ENCODE results near the gene CMTR2.
"Not testable (repeated sequence)": the region's sequence is repeated elsewhere in the genome, so short reads cannot be mapped to it uniquely, and the experiment has no call there.

CMTR2 gene

DNA sequence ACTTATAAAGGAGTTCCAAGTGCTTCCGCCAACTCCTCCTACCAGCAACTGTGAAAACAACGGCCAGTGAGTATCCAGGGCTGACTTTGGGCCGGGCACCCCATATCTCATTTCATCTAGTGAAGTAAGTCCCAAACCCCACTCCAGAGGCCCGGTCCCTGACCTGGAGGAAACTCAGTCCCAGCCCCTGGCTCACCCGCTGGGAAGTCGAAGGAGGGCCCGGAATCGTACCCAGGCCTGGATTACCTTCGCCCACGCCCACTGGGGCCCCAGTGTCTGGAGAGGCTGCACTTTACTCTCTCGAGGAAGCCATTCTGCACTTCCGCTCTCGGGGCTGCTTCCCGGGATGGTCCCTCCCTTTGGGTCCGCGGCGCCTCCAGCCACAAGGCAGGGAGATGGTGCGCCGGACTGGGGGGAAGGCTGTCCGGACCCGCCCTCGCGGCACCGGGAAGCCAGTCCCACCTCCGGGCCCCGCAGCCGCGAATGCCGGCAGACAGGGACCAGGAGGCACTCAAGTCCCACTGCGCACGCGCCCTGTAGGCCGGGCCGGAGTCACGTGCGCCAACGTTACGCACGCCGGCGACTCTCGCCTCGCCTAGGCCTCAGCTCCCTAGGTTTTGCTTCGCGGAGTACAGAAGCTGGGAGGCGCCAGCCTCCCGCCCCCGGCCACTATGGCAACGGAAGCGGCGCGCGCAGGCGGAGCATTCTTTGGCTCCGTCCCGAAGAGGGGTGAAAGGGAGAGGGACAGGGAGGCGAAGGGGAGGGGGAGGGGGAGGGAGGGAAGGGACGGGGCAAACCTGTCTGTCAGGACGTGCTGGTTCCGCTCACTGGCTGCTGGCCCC lies at the start of gene CMTR2:
Gene CMTR2, minus strand, starts transcription at position 513 of the 842 bp plus-strand sequence. CDS start 3,482 bp downstream, outside the sequence.
- peak; percentile 93 for DNase-seq

- DNase-seq: no peak
Measured at GRCh38 chr16:71338632-71339031, 49.4 kb upstream of the CMTR2 start.

DNA sequence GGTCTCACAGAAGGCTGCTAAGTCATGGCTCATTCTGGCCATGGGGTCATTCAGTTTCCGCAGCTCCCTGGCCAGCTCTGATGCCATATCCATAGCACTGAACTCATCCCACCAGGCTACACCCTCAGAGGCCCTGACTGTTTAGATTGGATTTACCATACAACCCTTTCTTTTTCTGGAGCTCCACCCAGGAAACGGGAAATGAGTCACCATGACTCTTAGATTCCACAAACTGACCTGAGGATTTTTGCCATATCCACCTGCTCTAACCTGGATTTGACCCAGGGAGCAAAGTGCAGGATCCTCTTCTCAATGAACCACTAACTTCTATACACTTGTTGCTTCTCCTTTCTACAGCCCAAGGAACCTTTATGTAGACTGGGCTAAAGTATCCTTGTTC lies 49.0 kb upstream of the CMTR2 start:
- DNase-seq: no peak

DNA sequence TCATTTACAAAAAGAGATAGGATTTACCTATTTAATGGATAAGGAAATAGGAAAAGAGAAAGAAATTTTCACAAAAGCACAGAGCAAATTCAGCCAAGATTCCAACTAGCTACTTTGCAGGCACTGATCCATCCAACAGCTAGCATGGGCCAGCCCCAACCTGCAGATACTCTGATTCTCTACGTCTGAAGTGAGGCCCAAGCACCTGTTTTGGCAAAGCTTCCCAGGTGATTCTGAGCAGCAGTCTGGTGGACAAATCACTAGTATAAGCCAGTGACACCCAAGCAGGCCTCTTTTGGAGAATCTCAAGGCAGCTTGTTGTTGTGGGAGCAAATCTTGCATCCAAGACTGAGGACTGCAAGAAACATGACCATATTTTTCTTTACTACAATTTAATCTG lies 48.4 kb upstream of the CMTR2 start:
- no peak for DNase-seq

DNA sequence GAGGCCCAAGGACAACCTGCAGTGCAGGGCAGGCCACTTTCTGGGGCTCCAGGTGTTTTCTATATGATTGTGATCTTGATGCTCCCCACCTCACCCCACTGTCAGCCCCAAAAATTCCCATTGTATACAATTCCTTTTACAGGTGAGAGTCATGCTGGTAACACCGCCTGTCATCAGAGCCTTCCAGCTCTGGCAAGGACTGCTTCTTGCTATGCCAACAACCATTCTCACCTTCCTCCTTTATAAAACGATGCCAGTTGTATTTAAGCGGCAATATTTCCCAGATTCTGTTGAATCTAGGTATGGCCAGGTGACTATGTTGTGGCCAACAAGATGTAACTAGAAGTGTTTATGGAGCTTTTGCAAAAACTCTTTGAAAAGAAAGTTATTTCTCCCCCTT lies 38.9 kb upstream of the CMTR2 start:
- no peak for DNase-seq

DNA sequence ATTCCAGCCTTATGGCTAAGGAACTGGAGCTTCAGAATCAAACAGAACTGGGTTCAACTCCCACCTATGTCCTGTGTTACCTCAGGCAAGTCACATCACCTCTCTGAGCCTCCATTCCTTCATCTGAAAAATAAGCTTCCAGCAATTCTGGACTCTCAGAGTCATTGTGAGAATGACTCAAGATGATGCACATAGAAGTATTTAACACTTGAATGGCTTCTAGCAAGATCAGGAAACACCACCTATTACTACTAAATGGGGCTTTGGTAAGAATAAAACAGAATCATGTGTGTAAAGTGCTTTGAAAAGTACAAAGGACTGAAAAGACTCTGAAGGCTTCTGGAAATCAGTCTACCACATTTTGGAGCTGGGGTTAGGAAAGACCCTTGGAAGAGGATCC lies 38.5 kb upstream of the CMTR2 start:
- DNase-seq: no peak

GRCh38 chr16:71319999-71320398 lies 30.8 kb upstream of the CMTR2 start:
- DNase-seq: no peak

DNA sequence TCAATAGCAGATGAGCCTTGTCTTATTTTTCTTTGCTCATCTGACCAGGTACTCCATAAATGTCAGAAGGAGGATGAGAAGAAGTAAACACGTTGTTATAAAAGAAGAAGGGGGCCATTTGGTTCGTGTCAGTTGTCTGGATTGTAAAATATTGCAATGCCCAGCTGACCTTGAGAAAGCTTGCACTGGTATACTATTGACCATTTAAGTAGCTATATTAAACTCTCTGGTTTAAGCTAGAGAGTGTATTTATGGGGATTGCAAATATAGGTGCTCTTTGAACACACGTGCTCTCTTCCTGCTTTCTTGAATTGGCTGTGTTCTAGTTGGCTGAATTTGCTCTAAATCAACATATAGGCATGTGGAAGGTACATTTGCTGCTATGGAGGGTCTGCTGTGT lies 26.1 kb upstream of the CMTR2 start:
- no peak for DNase-seq

- DNase-seq: not testable (repeated sequence)
Measured at GRCh38 chr16:71313591-71313990, 24.4 kb upstream of the CMTR2 start.

DNA sequence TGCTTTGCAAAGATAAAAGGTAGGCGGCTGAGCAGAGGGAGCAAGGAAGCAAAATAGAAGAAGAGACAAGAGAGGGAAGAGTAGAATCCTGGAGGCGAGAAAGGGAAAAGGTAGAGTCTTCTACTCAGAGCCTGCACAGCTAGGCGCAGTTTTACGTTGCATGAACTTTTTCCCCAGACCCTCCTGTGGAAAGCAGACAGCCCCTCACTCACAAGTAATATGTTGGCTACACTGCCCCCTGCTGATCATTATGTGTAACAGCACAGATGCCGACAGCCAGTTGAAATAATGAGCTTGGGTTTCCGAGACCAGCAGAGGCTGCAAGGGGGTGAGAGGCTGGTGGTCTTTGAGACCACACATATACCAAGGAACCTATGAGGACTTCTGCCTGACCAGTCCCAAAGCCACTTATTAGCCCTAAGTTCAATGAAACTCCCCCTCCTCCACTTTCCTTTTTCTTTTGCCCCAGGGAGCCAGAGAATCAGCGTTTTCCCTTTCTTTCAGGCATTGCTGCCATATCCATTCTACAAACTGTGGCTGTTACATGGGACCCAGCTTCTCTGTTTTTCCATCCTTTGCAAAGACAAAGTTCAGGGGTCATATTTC lies 22.5 kb upstream of the CMTR2 start:
- DNase-seq: no peak

GRCh38 chr16:71303938-71304337 lies 14.7 kb upstream of the CMTR2 start:
- DNase-seq: no peak

DNA sequence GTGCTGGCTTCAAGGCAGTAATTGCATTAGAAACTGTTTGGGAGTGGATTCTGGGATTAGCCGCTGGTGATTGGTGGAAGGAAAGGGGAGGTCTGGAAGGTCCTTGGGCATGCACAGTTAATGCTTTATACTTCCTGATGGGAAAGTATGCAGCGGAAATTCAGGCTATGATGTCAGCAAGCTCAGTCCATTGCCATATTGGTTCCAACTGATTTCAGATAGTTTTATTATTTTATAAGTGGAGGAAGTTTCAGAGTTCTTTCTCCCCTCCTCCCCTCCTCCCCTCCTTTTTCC lies 8.1 kb upstream of the CMTR2 start:
- no peak for DNase-seq

- no peak for DNase-seq
Measured at GRCh38 chr16:71296584-71297340, 7.6 kb upstream of the CMTR2 start.

GRCh38 chr16:71295950-71296349 lies 6.7 kb upstream of the CMTR2 start:
- no peak for DNase-seq

GRCh38 chr16:71293919-71294318 lies 4.7 kb upstream of the CMTR2 start:
- DNase-seq: no peak

DNA sequence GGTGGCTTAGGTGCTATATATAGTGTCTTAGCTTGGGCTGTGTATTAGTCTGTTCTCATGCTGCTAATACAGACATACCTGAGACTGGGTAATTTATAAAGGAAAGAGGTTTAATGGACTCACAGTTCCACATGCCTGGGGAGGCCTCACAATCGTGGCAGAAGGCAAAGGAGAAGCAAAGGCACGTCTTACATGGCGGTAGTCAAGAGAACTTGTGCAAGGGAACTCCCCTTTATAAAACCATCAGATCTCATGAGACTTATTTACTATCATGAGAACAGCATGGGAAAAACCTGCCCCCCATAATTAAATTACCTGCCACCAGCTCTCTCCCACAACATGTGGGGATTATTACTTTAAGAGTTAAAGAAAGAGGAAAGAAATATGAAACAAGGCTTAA lies 2.9 kb upstream of the CMTR2 start:
- not testable (repeated sequence) for DNase-seq

DNA sequence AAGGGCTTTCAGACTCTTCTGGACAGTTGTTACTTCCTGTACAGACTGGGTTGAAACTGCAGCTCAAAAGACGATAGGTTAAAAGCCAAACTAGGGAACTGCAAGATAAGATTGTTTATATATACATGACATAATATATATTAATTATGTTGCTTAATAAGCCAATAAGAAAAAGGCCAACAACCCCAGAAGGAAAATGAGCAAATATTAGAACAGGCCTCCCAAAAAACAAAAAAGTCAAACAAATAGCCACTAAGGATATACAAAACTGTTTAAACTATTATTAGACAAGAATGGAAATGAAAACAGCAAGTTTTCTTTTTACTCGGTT lies 495 bp upstream of the CMTR2 start:
- DNase-seq: no peak

- no peak for DNase-seq
Measured at GRCh38 chr16:71288570-71288889, 672 bp downstream of the CMTR2 start.

DNA sequence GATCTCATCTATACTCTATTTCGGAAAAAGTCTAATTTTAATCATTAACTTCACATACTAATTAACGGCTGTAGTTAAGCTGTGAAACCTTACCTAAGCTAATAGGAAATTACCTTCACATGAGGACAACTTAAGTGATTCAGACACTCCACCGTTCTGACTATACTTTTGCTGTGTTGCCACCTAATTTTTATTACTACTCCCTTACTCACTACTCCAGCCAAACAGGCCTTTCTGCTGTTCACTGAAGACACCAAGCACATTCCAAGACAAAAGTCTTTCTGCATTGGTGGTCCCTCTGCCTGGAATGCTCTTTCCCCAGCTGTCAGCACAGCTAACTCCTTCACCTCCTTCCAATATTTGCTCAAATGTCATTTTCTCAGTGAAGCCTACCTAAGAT lies 1.3 kb downstream of the CMTR2 start:
- DNase-seq: no peak

- DNase-seq: no peak
Measured at GRCh38 chr16:71287454-71287853, 1.7 kb downstream of the CMTR2 start.

GRCh38 chr16:71283612-71284011 lies 5.6 kb downstream of the CMTR2 start:
- DNase-seq: no peak

GRCh38 chr16:71282943-71283342 lies 6.3 kb downstream of the CMTR2 start:
- DNase-seq: no peak

DNA sequence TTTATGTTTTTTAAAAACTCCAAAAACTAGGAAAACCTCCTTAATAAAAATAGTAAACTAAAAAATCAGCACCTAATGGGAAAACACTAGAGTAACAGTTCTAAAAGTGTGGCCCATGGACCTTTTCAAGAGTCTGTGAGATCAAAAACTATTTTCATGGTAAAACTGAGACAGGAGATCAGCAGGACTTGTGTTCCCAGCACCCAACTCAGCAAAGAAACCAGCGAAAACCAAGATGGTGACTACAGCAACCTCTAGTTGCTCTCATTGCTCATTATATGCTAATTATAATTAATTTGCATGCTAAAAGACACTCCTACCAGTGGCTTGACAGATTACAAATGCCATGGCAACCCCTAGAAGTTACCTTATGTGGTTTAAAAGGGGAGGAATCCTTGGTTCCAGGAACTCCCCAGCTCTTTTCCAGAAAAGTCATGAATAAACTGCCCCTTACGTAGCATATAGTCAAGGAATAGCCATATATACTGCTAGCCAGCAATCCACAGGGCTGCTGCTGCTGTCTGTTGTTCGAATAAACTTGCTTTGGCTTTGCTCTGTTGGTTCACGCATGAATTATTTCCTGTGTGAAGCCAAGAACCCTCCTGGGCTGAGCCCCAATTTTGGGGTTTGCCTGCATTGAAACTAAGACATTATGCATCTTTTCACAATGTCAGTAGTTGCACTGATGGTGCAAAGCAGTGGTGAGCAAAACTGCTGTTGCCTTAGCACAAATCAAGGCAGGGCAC lies 12.4 kb downstream of the CMTR2 start:
- DNase-seq: no peak

DNA sequence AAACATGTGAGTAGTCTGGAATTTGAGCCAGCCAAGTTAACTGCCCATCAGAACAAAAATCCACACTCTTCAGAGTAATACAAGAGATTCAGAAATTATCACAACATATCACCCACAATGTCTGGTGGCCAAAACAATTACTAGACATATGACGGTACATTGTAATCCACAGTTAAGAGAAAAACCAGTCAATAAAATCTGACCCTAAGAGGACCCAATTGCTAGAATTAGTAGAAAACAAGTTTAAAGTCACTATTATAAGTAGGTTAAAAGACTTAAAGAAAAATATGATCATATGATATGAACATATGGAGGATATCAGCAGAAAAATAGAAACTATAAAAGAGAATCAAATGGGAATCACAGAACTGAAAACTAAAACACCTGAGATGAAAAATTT lies 15.8 kb downstream of the CMTR2 start:
- DNase-seq: no peak
